Hepatocyte (in vitro differentiated cells): Measurements from ENCODE around the gene DENND4C. TPM values are rescaled to one million over a fixed set of nuclear protein-coding genes. Genes with fewer than 3 reads are reported as not detected.
"Not testable (repeated sequence)": the region's sequence is repeated elsewhere in the genome, so short reads cannot be mapped to it uniquely, and the experiment has no call there.

Experiments
- DNase-seq: peaks from one replicate; pipeline ENCODE4 v3.0.0-alpha.2; 2016; ENCODE audit warnings: low spot score
- H2AFZ ChIP-seq: fragments of 200-600 bp; sonication (generic); 2 replicates; pipeline ENCODE4 v1.6.0; 2016; ENCODE audit warnings: antibody characterized with exemption, mild to moderate bottlenecking
- H3K27ac ChIP-seq: fragments of 200-600 bp; sonication (generic); 2 replicates; pipeline ENCODE4 v1.5.1; 2016; ENCODE audit warnings: mild to moderate bottlenecking
- H3K27me3 ChIP-seq: fragments of 200-600 bp; sonication (generic); 2 replicates; pipeline ENCODE4 v1.6.1; 2016
- H3K36me3 ChIP-seq: fragments of 200-600 bp; sonication (generic); replicated peaks from 2 replicates; pipeline ENCODE4 v1.5.1; 2016; ENCODE audit warnings: low read depth; ENCODE audit not compliant: insufficient read depth
- H3K4me1 ChIP-seq: fragments of 200-600 bp; sonication (generic); 2 replicates; pipeline ENCODE4 v1.5.1; 2016; ENCODE audit warnings: mild to moderate bottlenecking, moderate library complexity; ENCODE audit not compliant: insufficient read depth
- H3K4me2 ChIP-seq: fragments of 200-600 bp; sonication (generic); 2 replicates; pipeline ENCODE4 v1.6.0; 2016
- H3K4me3 ChIP-seq: fragments of 200-600 bp; sonication (generic); 2 replicates; pipeline ENCODE4 v1.5.1; 2016; ENCODE audit warnings: mild to moderate bottlenecking
- H3K79me2 ChIP-seq: fragments of 200-600 bp; sonication (generic); 2 replicates; pipeline ENCODE4 v1.6.0; 2017; ENCODE audit warnings: mild to moderate bottlenecking
- H3K9me2 ChIP-seq: fragments of 200-600 bp; sonication (generic); replicated peaks from 2 replicates; pipeline ENCODE4 v1.6.0; 2017; ENCODE audit warnings: mild to moderate bottlenecking; ENCODE audit not compliant: insufficient read depth
- H3K9me3 ChIP-seq: fragments of 200-600 bp; sonication (generic); 2 replicates; pipeline ENCODE4 v1.5.1; 2016; ENCODE audit warnings: low read depth, mild to moderate bottlenecking
- H4K20me1 ChIP-seq: fragments of 200-600 bp; sonication (generic); 2 replicates; pipeline ENCODE4 v1.6.0; 2016; ENCODE audit warnings: mild to moderate bottlenecking; ENCODE audit not compliant: insufficient read depth, poor library complexity, severe bottlenecking
- CTCF ChIP-seq: fragments of 200-600 bp; sonication (generic); IDR thresholded peaks from 2 replicates; pipeline ENCODE4 v1.5.1; 2016; ENCODE audit warnings: antibody characterized with exemption, mild to moderate bottlenecking; ENCODE audit not compliant: poor library complexity
- EZH2 ChIP-seq: fragments of 200-600 bp; sonication (generic); IDR thresholded peaks from 2 replicates; pipeline ENCODE4 v1.6.1; 2016; ENCODE audit warnings: antibody characterized with exemption, mild to moderate bottlenecking, borderline replicate concordance
- EZH2phosphoT487 ChIP-seq: fragments of 200-600 bp; sonication (generic); IDR thresholded peaks from one replicate; pipeline ENCODE4 v1.6.1; 2018; ENCODE audit warnings: antibody characterized with exemption, mild to moderate bottlenecking, low read depth, moderate library complexity; ENCODE audit not compliant: unreplicated experiment, severe bottlenecking
- WGBS: methylation state at CpG from one replicate; pipeline ENCODE4 v1.1.6; 2016; ENCODE audit warnings: low lambda C conversion rate; ENCODE audit errors: missing lambda C conversion rate; 5-methylcytosine and 5-hydroxymethylcytosine counted together
- polyA plus RNA-seq: library from polyadenylated mRNA; unstranded; fragments of >200 nt; fragmentation: Nextera tagmentation; extraction: Ambion mirVana; gene quantifications from 2 replicates; pipeline ENCODE4 v1.2.1, GENCODE V29; 2016
- total RNA-seq: library from RNA; depleted of rRNA; stranded (reverse); fragments of >200 nt; gene quantifications from 2 replicates; pipeline ENCODE4 v1.2.3, GENCODE V29; 2014

DENND4C gene
- total and polyA plus RNA-seq, 2 experiments from 2014 or later: 14.9 to 82.6 TPM

- Histone ChIP-seq H3K9me2 (no peaks in the 10 kb centered on the region), H3K4me1 (no peaks in the 10 kb centered on the region), H3K27me3 (no peaks in the 10 kb centered on the region), H3K4me3 (peak overlapping the region; percentile 51), H3K27ac (no peak overlapping the region), H4K20me1 (no peaks in the 10 kb centered on the region), H3K36me3 (no peaks in the 10 kb centered on the region), H3K79me2 (peaks cover 10% of the 10 kb centered on the region), H3K4me2 (peak overlapping the region; percentile 97), H2AFZ (peak overlapping the region; percentile 97), H3K9me3 (no peaks in the 10 kb centered on the region)
- no peak for DNase-seq
- WGBS: 96% methylated on average over 2 of the region's 2 CpGs
- no peak for TF ChIP-seq EZH2phosphoT487
- TF ChIP-seq CTCF: no peak
- no peak for TF ChIP-seq EZH2
Measured at GRCh38 chr9:19410195-19410503, 179.7 kb downstream of the DENND4C start.

- no peaks in the 10 kb centered on the region for H3K4me1 ChIP-seq
- no peaks in the 10 kb centered on the region for H3K9me3 ChIP-seq
- no peaks in the 10 kb centered on the region for H4K20me1 ChIP-seq
- no peak overlapping the region for H2AFZ ChIP-seq
- no peaks in the 10 kb centered on the region for H3K36me3 ChIP-seq
- no peaks in the 10 kb centered on the region for H3K9me2 ChIP-seq
- TF ChIP-seq CTCF (no peak), EZH2phosphoT487 (no peak), EZH2 (no peak)
- H3K4me2 ChIP-seq: peak overlapping the region; percentile 97
- H3K79me2 ChIP-seq: peaks cover 12% of the 10 kb centered on the region
- WGBS: 98% methylated on average over 2 of the region's 2 CpGs
- no peaks in the 10 kb centered on the region for H3K27me3 ChIP-seq
- no peak for DNase-seq
- H3K4me3 ChIP-seq: no peak overlapping the region
- H3K27ac ChIP-seq: no peak overlapping the region
Measured at GRCh38 chr9:19410594-19410993, 180.1 kb downstream of the DENND4C start.

GRCh38 chr9:19411316-19411715, 180.8 kb downstream of the DENND4C start:
- H3K4me3 ChIP-seq: no peak overlapping the region
- no peak for TF ChIP-seq CTCF
- no peak for TF ChIP-seq EZH2phosphoT487
- TF ChIP-seq EZH2: no peak
- no peak overlapping the region for H2AFZ ChIP-seq
- H4K20me1 ChIP-seq: no peaks in the 10 kb centered on the region
- H3K4me1 ChIP-seq: no peaks in the 10 kb centered on the region
- no peak for DNase-seq
- peak overlapping the region; percentile 97 for H3K4me2 ChIP-seq
- no peak overlapping the region for H3K27ac ChIP-seq
- no peaks in the 10 kb centered on the region for H3K9me3 ChIP-seq
- no peaks in the 10 kb centered on the region for H3K9me2 ChIP-seq
- 79% methylated on average over 8 of the region's 8 CpGs for WGBS
- no peaks in the 10 kb centered on the region for H3K27me3 ChIP-seq
- H3K79me2 ChIP-seq: peaks cover 13% of the 10 kb centered on the region
- no peaks in the 10 kb centered on the region for H3K36me3 ChIP-seq

- H4K20me1 ChIP-seq, H3K27ac ChIP-seq, H2AFZ ChIP-seq, H3K9me2 ChIP-seq, H3K4me3 ChIP-seq, H3K4me2 ChIP-seq, H3K27me3 ChIP-seq, DNase-seq, H3K36me3 ChIP-seq, H3K9me3 ChIP-seq, H3K4me1 ChIP-seq: not testable (repeated sequence)
- 81% methylated on average over 3 of the region's 3 CpGs for WGBS
- peaks cover 13% of the 10 kb centered on the region for H3K79me2 ChIP-seq
Measured at GRCh38 chr9:19413456-19413855, 183.0 kb downstream of the DENND4C start.
